ENCODE measurements around the gene CNKSR2.

DNA sequence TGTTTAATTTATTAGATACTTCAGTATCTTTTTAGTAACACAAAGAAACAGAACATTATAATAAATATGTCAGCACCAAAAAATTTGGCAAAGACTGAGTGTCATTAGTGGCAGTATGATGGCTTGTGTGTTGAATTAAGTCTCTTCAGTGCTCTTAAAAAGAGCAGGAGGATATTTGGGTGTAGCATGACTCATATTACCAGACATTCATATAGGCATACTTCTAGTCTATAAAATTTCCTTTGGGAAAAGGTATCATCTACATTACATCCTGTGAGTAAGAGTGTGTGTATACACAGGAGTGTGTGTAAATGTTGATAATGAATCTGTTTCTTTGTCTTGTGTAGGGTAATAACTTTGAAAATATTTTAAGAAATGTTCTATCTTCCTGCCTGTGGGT, 135.7 kb downstream of the CNKSR2 start:
- TF ChIP-seq, protein P1, sequence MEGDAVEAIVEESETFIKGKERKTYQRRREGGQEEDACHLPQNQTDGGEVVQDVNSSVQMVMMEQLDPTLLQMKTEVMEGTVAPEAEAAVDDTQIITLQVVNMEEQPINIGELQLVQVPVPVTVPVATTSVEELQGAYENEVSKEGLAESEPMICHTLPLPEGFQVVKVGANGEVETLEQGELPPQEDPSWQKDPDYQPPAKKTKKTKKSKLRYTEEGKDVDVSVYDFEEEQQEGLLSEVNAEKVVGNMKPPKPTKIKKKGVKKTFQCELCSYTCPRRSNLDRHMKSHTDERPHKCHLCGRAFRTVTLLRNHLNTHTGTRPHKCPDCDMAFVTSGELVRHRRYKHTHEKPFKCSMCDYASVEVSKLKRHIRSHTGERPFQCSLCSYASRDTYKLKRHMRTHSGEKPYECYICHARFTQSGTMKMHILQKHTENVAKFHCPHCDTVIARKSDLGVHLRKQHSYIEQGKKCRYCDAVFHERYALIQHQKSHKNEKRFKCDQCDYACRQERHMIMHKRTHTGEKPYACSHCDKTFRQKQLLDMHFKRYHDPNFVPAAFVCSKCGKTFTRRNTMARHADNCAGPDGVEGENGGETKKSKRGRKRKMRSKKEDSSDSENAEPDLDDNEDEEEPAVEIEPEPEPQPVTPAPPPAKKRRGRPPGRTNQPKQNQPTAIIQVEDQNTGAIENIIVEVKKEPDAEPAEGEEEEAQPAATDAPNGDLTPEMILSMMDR (conservative IDR thresholded peaks at IDR 0.05), result no peak
- TF ChIP-seq EZH2 (IDR thresholded peaks at IDR 0.05; ENCODE audit: low read depth), result no peak
